Stimulated activated CD8-positive, alpha-beta memory T cell treated with anti-CD3 and anti-CD28 coated beads, Interleukin-15, amount 100 ng/mL, for 48 hours (primary cell): ENCODE data around the gene MAJIN.

Experiments used
- DNase-seq, 2 donors: peaks; one replicate each; pipeline ENCODE4 v3.0.0-alpha.2; 2020; ENCODE audit warnings: low read depth in 2 of 2

The MAJIN gene

GRCh38 chr11:64892411-64892831, 79.5 kb downstream of the MAJIN start:
- no peak for DNase-seq

- no peak for DNase-seq
Measured at GRCh38 chr11:64891880-64892279, 80.0 kb downstream of the MAJIN start.

GRCh38 chr11:64891215-64891848, 80.6 kb downstream of the MAJIN start:
- DNase-seq: no peak

- DNase-seq: no peak
Measured at GRCh38 chr11:64890522-64890939, 81.4 kb downstream of the MAJIN start.

- no peak for DNase-seq
Measured at GRCh38 chr11:64888729-64889511, 83.0 kb downstream of the MAJIN start.

- no peak for DNase-seq
Measured at GRCh38 chr11:64888406-64888728, 83.5 kb downstream of the MAJIN start.
